ENCODE data around the gene TMUB2.

TMUB2 gene

DNA sequence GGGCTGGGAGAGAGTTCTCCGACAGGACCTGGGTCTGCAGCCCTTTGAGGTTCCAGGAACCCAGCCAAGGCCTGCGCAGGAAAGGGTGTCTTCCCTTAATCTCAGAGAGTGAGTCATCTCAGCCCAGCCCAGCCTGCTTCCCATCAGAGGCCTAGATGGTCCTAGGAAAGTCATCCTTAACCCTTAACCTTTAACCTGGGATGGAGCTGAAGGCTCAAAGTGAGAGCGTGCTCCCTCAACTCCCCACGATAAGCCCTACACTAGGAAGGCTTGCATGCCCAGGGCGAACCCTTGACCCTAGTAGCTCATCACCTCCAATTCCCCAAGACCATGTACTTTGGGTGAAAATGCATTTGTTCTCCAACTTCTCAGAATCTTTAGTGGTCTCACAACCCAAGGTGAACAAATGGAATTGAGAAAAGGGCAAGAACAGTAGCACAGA is 17.7 kb downstream of the TMUB2 start:
- DNase-seq: no peak

DNA sequence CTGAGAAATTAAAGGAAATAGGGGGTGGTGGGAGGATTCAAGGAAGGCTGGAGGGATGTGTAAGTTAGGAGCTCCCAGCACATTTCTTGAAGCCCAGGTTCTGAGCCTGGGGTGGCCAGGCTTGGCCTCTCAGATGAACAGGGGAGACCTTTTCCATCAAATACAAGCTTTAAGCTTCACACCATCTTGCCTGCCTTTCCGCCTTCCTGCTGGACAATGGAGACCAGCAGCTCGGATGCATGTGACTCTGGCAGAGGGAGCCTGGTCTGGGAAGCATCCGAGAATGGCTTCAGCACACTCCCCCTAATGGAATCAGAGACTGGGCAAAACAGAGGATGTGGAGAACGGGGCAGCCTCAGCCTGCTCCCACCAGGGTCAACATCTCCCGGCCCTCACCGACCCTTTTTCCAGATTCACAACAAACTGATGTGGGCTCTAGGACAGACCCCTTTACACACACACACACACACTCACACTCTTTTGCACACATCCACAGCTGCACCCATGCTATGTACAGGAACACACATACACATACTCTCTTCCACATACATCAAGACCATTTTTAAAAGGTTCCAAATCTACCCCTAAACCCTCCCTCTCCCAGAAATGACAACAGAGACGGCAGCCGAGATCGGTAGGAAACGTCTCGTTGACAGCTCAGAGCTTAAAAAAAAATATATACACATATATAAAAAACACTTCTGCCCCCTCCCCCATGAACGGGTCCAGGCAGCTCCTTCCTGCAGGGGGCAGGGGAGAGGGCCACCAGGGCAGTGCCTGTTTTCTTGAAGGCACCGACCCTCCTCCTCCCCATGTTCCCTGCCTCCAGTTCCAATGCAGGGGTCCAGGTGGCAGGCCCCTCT is 19.4 kb downstream of the TMUB2 start:
- DNase-seq: no peak

DNA sequence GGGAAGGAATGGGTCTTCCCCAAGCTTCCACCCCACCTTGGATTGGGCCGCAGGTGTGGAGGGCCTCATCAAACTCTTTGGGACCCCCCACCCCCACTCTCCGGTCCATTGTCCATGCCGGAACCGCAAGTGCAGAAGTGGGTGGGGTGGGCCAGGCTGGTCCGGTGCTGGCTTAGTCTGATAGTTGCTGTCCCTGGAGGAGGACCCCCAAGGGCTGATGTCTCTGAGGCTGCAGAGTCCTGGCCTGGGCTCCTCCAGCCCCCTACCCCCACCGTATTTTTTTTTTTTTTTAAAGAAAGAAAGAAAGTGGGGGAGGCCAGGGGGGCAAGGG is 20.0 kb downstream of the TMUB2 start:
- no peak for DNase-seq

DNA sequence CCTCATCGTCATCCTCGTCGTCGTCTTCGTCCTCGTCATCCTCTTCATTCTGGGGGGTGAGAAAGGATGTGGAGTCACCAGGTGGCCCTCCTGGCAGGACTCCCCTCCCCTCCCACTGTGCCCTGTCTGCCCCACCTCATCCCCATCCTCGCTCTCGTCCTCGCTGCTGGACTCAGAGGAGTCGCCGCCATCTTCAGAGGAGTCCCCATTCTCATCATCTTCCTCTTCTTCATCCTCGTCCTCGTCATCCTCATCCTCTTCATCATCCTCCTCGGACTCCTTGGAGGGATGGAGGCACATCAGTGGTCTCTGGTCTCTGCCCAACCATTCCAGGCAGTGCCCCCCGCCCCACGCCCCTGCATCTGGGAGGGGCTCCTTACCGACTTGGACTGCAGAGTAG is 20.5 kb downstream of the TMUB2 start:
- DNase-seq: no peak

DNA sequence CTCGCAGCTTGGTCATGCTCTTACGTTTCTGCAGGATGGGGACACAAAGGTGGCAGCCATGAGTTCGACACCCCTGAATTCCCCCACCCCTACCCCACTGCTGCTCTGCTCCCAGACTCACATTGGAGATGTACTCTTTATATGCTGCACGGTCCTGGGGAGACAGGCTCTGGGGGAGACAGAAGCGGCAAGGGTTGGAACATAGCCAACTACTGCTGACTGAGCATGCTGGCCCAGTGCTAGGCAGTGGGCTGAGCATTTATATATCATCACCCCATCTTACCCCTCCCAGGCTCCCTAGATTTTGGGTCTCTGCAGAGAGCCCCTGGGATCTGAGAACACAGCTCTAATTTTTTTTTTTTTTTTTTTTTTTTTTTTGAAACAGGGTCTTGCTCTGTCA is 21.0 kb downstream of the TMUB2 start:
- no peak for DNase-seq

DNA sequence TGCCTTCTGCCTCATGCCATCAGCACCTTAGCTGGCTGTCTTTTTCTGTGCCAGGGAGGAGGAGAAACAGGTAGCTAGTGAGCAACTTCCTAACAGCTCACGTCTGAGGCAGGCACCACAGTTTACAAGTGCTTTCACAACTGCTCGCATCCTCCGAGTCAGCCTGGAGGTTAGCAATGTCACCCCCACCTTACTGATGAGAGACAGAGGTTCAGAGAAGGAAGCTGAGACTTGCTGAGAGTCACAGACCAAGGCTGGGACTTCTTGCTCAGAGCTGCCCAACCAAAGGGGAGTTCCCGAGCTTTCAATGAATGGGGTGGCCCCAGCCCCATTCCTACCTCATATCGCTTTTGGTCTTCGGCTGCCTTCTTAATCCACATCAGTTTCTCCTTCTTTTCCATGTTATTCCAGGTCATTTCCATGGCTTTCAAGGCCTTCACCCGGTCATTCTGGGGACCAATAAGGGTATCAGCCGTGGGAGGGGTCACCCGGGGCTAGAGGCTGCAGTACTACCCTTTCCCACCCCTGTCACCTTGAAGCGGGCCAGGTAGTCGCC is 23.1 kb downstream of the TMUB2 start:
- peak; percentile 71 for DNase-seq

DNA sequence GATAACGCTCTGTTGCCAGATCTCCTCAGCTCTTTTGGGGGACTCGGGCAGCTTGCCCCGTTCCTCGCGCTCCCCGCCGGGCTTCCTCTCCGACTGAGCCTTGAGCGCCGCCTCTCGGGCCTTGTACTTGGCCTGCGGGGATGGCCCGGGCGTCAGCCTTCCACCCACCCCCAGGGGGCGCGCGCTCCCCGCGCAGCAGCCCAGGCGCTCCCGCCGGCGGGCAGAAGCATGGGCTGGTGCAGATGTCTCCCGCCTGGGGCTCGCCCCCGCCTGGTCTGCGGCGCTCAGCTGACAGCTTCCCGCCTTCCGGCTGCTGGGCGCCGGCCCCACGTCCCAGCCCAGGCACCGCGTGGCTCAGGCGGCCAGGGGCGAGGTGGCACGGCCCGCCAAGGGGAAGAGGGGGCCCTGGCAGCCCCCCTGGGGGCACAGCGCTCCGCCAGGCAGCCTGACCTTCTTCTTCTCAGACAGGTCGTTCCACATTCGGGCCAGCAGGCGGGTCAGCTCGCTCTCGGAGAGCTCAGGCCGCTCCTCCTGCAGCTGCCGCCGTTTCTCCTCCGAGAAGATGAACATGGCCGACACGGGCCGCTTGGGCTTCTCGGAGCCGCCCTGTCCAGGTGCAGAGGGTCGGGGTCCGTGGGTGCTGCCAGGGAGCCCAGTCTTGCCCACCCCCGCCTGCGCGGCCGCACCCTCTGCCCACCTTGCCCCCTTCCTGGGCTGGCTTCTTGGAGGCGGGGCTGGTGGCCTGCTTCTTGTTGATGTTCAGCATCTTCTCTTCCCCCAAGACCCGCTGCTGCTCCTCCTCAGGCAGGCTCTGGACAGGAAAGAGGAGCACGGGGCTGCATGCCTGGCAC is 23.8 kb downstream of the TMUB2 start:
- peak; percentile 96 for DNase-seq

DNA sequence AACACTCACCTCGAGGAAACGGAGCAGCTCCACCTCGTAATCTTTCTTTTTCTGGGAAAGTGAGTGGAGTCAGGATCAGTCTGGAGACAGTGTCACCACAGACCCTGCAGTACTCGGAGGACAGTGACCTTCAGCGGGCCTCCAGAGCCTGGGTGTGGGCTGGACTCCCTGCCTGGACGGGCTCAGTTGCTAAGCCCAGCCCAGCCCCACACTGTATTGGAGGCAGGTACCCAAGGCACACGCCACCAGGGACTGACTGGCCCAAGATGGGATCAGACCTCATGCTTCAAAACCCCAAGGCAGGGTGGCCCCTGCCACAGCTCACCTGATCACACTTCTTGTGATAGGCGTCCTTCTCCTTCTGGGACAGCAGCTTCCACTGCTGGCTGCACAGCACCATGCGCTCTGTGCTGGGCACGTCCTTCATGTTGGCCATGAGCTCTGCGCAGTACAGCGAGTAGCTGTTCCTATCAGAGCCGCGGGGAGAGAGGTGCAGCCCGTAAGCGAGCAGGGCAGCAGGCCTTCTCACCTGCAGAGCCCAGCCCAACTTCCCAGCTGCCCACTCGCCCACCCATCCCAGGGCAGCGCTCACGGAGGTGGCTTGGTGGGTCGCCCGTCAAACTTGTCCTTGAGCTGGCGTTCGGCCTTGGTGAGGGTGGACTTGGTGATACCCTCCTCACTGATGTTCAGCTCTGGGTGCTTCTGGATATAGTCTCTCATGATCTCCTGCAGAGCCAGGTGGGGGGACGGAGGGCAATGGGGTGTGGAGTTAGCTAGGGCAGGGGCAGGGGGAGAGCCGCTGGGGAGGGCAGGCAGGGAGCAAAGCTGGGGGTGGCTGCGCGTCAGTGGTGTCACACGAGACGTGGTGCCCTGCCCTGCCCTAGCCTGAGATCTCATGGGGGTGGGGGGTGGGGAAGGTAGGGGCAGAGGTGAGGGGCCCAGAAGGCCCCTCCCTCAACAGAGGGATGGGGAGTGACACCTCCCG is 24.8 kb downstream of the TMUB2 start:
- no peak for DNase-seq

DNA sequence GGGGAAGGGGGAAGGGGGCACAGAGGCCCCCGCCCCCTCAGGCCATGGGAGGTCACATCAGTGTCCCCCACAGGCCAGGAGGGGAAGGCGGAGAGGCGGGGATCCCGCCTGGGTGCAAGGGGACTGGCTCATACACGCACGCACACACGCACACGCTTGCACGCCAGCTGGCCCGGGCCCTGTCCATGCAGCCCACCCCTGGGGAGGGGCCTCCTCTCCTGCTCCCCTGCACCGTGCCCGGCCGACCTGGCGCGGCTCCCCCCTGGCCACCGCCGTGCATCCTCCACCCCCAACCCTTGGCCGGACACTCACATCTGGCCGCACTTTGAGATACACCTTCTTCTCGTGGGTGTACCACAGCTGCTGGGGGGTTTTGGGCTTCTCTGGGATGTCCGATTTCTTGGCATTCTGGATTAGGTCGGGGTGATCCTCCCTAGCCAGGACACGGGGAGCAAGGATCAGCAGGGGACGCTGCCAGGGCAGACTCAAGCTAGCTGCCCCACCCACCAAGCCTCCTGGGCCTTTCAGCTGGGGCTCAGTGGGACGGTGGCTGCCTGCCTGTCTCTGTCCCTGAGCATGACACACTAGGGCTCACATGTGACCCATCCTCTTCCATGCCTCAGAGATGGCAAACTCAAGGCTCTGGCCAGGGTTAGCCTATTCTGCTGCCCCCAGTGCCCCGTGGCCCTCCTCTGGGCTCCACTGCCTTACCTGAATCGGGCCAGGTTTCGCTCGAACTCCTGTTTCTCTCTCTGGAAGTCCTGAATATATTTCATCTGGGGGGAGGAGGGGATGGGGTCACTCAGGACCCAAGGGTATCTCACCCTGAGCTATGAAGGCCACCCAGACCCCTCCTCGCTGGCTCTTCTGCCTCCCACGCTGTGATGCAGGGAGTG is 26.0 kb downstream of the TMUB2 start:
- no peak for DNase-seq

DNA sequence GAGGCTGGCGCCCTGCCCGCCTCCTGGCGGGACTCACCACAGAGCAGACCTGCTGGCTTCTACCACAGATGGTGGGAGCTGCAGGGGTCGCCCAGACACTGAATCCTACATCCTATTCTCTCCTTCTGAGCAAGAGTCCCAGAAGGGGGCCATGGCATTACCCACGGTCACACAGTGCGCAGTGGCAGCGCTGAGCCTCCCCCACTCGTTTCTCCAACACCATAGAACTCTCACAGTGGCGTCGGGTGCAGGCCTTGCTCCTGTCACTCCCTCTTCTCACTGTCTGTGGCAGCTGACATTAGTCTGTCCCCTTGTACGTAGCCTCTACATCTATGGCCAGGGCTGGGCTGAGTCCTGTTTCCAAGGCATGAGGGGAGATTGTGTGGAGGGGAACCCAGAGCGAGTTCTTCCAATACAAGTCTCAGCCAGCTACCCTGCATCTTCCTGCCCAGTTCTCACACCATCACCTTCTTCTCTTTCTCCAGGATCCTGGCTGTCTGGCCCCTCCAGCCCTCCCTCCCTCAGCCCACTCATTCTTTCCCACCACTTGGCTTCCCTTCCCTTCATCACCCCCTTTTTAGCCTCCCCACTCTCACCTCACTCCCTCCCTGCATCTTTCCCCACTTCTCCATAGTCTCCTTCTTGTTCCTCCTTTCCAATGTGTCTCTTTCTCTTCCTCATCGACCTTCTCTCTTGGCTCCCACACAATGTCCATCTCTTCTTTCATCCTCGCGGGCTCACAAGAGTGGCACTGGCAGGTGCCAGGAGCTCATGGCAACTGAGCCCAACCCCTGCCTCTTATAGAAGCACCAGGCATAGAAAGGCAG is 26.8 kb downstream of the TMUB2 start:
- no peak for DNase-seq

DNA sequence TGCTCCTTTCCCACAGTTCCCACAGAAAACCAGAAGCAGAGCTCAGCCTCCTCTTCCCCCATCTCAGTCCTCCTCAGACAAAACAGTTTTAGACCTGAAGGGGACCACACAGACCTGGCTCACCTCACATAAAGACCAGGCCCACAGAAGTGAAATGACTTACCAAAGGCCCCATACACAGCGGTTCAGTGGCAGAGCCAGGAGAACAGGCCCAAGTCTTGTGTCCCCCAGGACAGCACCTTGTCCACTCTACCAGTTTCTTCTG is 27.4 kb downstream of the TMUB2 start:
- no peak for DNase-seq

DNA sequence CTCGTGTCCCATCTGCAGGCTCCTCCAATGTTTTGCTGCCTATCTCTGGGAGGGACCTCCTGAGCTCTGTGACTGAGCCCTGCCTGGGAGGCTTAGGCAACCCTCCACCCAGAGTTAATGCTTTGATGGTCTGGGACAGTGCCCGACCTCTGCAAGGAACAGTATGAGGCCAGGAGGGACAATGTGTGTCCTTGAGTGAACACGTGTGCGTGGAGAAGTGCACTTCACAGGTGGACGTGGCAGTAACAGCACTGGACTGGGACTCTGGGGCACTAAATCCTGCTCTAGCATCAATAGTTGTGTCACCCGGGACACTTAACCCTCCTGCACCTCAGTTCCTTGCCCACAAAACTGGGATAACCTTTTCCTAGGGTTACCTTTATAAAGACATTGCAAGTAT is 28.1 kb downstream of the TMUB2 start:
- no peak for DNase-seq

DNA sequence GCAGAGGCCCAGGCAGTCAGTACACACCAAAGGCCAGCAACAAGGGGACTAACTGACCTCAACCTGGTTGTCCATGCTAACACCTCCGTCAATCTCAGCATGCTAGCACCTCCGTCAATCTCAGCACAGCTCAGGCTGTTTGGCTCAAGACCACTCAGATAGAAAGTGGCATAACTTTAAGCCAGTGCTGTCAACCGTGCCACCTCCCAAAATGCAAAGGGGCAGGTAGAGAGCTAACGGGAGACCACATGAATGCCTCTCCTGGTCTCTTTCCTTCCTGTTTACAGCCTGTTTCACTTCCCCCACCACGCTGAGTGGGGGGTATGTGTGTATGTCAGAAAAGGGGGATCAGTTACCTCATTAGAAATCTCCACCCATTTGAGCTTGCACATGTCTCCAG is 29.4 kb downstream of the TMUB2 start:
- DNase-seq: no peak

DNA sequence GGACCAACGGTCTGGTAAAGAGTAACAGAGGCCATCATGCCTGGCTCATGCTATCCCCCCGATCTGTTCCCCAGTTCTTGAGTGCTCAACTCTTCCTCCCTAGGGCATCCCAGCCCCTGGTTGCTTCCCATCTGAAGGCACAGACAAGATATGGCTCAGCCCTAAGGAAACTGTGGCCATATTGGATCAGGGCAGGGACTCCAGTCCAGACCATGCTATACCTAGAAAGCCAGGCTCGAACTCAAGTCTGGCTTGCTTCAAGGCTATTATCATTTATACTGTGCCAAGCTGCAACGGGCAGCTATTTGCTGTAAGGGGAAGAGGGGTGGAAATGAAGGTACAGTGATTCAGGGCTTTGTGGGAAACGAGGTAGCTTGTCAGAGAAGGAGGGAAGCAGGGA is 29.9 kb downstream of the TMUB2 start:
- no peak for DNase-seq

DNA sequence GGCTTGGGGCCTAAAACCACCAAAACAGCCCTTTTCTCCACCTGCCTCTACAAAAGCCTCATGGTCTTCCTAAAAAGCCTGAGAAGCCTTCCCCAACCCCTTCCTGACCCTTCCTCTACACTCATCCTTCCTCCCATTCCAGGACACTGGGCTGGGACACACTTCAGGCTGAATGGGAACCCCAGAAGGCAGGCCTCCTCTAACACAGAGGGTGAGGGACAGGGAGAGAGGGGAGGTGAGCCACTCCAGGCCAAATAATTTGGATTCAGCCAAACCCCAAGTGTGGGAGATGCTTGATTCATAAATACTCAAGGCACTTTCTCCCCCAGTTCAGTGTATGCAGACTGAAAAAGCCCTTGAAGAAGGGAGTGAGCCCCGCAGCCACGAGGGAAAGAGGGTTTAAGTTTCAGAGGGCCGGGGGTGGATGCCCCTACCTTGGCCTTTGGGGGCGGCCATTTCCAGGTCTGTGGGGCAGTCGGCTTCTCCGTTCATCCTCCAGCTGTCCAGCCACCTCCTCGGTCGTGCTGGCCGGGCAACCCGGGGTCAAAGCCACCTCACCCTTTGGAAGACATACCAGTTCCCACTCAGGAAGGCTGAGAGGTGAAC is 31.1 kb downstream of the TMUB2 start:
- peak; percentile 74 for DNase-seq

DNA sequence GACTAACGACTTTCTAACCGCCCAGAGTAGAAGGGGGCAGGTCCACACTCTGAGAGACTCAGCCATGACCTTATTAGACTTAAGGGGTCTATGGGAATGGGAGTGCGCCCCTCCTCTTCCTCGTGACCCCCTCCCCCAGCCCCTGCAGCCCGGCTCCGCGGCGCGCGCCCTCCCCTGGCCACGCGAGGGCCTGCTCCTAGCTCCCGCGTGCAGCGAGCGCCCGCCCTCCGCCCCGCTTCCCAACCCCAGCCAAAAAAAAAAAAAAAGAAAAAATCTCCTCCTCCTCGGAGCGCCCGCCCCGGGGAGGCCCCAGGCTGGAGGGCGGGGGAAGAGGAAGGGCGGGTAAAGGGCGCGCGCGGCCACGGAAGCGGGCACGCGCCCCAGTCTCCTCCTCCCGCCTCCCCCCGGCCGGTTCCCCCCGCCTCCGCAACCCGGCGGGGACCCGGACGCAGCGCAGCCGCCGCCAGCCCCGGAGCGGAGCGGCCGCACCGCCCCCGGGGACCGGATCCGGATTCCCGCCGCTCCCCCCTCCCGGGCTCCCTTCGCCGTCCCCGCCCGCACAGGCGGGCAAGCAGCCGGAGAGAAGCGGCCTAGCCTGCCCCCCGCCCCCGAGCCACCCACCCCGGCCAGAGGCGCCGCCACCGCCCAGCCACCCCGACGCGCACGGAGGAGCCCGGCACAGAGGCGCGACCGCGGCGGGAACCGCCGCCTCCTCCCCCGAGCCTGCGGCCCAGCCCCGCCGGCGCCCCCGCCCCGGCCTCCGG is 31.8 kb downstream of the TMUB2 start:
- DNase-seq: peak; percentile 95

DNA sequence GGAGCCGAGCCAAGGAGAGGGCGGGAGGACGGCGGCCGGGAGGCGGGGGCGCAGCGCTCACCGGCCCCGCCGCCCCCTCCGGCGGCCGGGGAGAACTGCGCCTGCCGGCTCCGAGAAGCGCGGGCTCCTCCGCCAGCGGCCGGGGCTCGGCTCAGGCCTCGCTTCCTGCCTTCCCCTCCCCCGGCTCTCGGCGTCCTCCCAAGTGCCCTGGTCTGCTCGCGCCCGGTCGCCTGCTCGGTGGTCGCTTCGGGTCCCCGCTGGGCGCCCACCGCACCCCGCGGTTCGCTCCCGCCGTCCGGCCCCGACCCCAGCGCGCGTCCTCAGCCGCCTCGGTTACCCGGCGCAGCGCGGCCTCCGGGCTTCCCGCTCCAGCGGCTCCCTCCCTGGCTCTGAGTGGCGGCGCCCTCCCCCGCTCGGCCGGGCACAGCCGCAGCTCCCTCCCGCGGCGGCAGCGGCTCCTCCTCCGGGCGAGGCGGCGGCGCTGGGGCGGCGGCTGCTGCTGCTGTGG is 32.4 kb downstream of the TMUB2 start:
- peak; percentile 90 for DNase-seq

DNA sequence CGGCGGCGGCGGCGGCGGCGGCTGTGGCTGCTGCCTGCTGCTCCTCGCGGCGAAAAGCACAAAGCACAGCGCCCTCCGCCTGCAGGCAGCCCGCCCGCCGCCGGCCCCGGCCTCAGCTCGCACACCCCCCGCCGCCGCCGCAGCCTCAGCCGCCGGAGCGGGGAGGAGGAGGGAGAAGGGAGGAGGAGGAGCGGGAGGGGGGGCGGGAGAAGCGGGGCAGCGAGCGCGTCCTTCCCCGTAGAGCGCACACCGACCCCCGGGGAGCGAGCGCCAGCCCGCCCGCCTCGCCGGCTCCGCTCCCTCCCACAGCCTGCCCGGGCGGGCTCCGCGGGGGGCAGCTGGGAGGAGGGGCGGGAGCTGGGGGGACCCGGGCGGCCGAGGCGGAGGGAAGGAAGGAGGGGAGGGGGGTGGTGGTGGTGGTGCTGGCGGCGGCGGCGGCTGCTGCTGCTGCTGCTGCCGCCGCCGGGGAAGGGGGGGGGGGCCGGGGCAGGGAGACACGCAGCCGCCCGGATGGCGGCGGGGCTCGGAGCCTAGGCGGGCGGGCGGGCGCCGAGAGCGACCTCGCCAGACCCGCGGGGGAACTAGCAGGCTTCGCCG is 32.9 kb downstream of the TMUB2 start, which contains the start of gene UBTF:
TSS of gene UBTF (minus strand) at position 60 of the 597 bp plus-strand sequence. CDS start 1,446 bp downstream, outside the sequence.
- DNase-seq: peak; percentile 90
